ENCODE results near the gene GAS2L1. TPM values are rescaled to one million over a fixed set of nuclear protein-coding genes. Genes with fewer than 3 reads are reported as not detected.
A peak's percentile ranks its signal among the peaks of the same experiment; 100 is the strongest.

The GAS2L1 gene
- total RNA-seq, 2 experiments from 2014 or later: not detected

GRCh38 chr22:29345932-29346331 lies 39.5 kb downstream of the GAS2L1 start:
- intact Hi-C loops (cut with micrococcal nuclease; ENCODE audit: unreplicated experiment): loop anchor here (2.0 to 5.0 kb wide), 2 partner anchors 25 to 79 kb away; partner anchors contain the start of genes EWSR1 and RHBDD3
- TF ChIP-seq CTCF (conservative IDR thresholded peaks at IDR 0.05; ENCODE audit: low read length) (no peak), EZH2phosphoT487 (IDR thresholded peaks at IDR 0.05; ENCODE audit: borderline replicate concordance, low read depth, low read length) (no peak)
- ChIA-PET POLR2A (interaction anchor here (0.7 to 4.0 kb wide), 2 partner anchors 26 to 40 kb away, joined by 3 to 16 read pairs; no protein-coding TSS in a partner anchor), CTCF (ENCODE audit: unreplicated experiment) (interaction anchor here (0.5 to 0.6 kb wide), 2 partner anchors 8 to 31 kb away, joined by 3 to 4 read pairs; no protein-coding TSS in a partner anchor)
- peak overlapping the region; percentile 96 for H3K27ac ChIP-seq (ENCODE audit: low read depth, low read length, poor library complexity, severe bottlenecking)
- no peak overlapping the region for H2AFZ ChIP-seq (ENCODE audit: low read length)
- H3K36me3 ChIP-seq (ENCODE audit: insufficient read depth, low read length): peaks cover 100% of the 10 kb centered on the region
- no TSS peak for BruUV-seq (replicated peaks)
- no peaks in the 10 kb centered on the region for H3K9me3 ChIP-seq (ENCODE audit: low read length)
- H3K79me2 ChIP-seq (ENCODE audit: insufficient read depth, low read depth, low read length): no peaks in the 10 kb centered on the region
- no peak overlapping the region for H3K4me3 ChIP-seq (ENCODE audit: low read depth, low read length, poor library complexity, severe bottlenecking)
- DNase-seq (ENCODE audit: low spot score): no peak
- H3K4me2 ChIP-seq (ENCODE audit: low read length): no peak overlapping the region
- peaks cover 42% of the 10 kb centered on the region for H3K4me1 ChIP-seq (ENCODE audit: insufficient read depth, low read length, poor library complexity, severe bottlenecking)
- H3K9me2 ChIP-seq (ENCODE audit: insufficient read depth, low read length): no peaks in the 10 kb centered on the region
- H4K20me1 ChIP-seq (ENCODE audit: insufficient read depth, low read length): no peaks in the 10 kb centered on the region

GRCh38 chr22:29346659-29347058 lies 40.2 kb downstream of the GAS2L1 start:
- Histone ChIP-seq H3K4me1 (ENCODE audit: insufficient read depth, low read length, poor library complexity, severe bottlenecking) (peaks cover 42% of the 10 kb centered on the region), H3K4me2 (ENCODE audit: low read length) (peak overlapping the region; percentile 63), H3K36me3 (ENCODE audit: insufficient read depth, low read length) (peaks cover 100% of the 10 kb centered on the region), H3K4me3 (ENCODE audit: low read depth, low read length, poor library complexity, severe bottlenecking) (peak overlapping the region; percentile 32), H3K9me3 (ENCODE audit: low read length) (no peaks in the 10 kb centered on the region), H4K20me1 (ENCODE audit: insufficient read depth, low read length) (no peaks in the 10 kb centered on the region), H2AFZ (ENCODE audit: low read length) (no peak overlapping the region), H3K79me2 (ENCODE audit: insufficient read depth, low read depth, low read length) (no peaks in the 10 kb centered on the region), H3K9me2 (ENCODE audit: insufficient read depth, low read length) (no peaks in the 10 kb centered on the region), H3K27ac (ENCODE audit: low read depth, low read length, poor library complexity, severe bottlenecking) (peak overlapping the region; percentile 96)
- TF ChIP-seq EZH2phosphoT487 (IDR thresholded peaks at IDR 0.05; ENCODE audit: borderline replicate concordance, low read depth, low read length): no peak
- TF ChIP-seq CTCF (conservative IDR thresholded peaks at IDR 0.05; ENCODE audit: low read length): no peak
- no TSS peak for BruUV-seq (replicated peaks)
- intact Hi-C loops (cut with micrococcal nuclease; ENCODE audit: unreplicated experiment): loop anchor here (2.0 to 5.0 kb wide), 2 partner anchors 24 to 79 kb away; partner anchors contain the start of genes EWSR1 and RHBDD3
- ChIA-PET CTCF (ENCODE audit: unreplicated experiment) (interaction anchor here (0.6 to 1.3 kb wide), 3 partner anchors 7 to 25 kb away, joined by 4 to 7 read pairs (median 4); no protein-coding TSS in a partner anchor), POLR2A (interaction anchor here (0.9 to 4.0 kb wide), 2 partner anchors 39 to 59 kb away, joined by 3 to 16 read pairs; no protein-coding TSS in a partner anchor)
- DNase-seq (ENCODE audit: low spot score): no peak

GRCh38 chr22:29348041-29348440 lies 41.6 kb downstream of the GAS2L1 start:
- TF ChIP-seq CTCF (conservative IDR thresholded peaks at IDR 0.05; ENCODE audit: low read length): no peak
- no peak for TF ChIP-seq EZH2phosphoT487 (IDR thresholded peaks at IDR 0.05; ENCODE audit: borderline replicate concordance, low read depth, low read length)
- DNase-seq (ENCODE audit: low spot score): peak; percentile 73
- Histone ChIP-seq H3K27ac (ENCODE audit: low read depth, low read length, poor library complexity, severe bottlenecking) (peak overlapping the region; percentile 96), H3K4me3 (ENCODE audit: low read depth, low read length, poor library complexity, severe bottlenecking) (peak overlapping the region; percentile 32), H2AFZ (ENCODE audit: low read length) (no peak overlapping the region), H4K20me1 (ENCODE audit: insufficient read depth, low read length) (no peaks in the 10 kb centered on the region), H3K79me2 (ENCODE audit: insufficient read depth, low read depth, low read length) (no peaks in the 10 kb centered on the region), H3K9me2 (ENCODE audit: insufficient read depth, low read length) (no peaks in the 10 kb centered on the region), H3K4me2 (ENCODE audit: low read length) (peak overlapping the region; percentile 63), H3K9me3 (ENCODE audit: low read length) (no peaks in the 10 kb centered on the region), H3K36me3 (ENCODE audit: insufficient read depth, low read length) (peaks cover 100% of the 10 kb centered on the region), H3K4me1 (ENCODE audit: insufficient read depth, low read length, poor library complexity, severe bottlenecking) (peaks cover 42% of the 10 kb centered on the region)
- BruUV-seq (replicated peaks): no TSS peak
- POLR2A ChIA-PET: interaction anchor here (0.8 to 4.0 kb wide), 5 partner anchors 11 to 38 kb away, joined by 3 to 16 read pairs (median 5); no protein-coding TSS in a partner anchor
- CTCF ChIA-PET (ENCODE audit: unreplicated experiment): interaction anchor here (0.6 to 1.1 kb wide), 3 partner anchors 10 to 240 kb away, joined by 3 to 4 read pairs (median 4); no protein-coding TSS in a partner anchor
- intact Hi-C loops (cut with micrococcal nuclease; ENCODE audit: unreplicated experiment): loop anchor here (5.0 kb wide), 1 partner anchor 81 kb away; the partner anchor contains the start of genes EWSR1 and RHBDD3

All from OCI-LY7 (cell line).